Endothelial cell of umbilical vein (primary cell): ENCODE results near the gene HECTD4. TPM values are rescaled to one million over a fixed set of nuclear protein-coding genes. Genes with fewer than 3 reads are reported as not detected.

ENCODE experiments used
- BruUV-seq: library from RNA; stranded (reverse); fragments of 400-500 nt; replicated peaks from 2 replicates; lab custom pipeline; 2021; lab: Mats Ljungman, UMichigan
- CTCF ChIA-PET: fragments of 300-600, 350-600 bp; sonication (Branson Sonifier 250); formaldehyde crosslinking; loops from one replicate; lab custom pipeline; 2021; ENCODE audit warnings: antibody characterized with exemption, inconsistent platforms; lab: Charles Lee
- POLR2A ChIA-PET: fragments of 300-600, 350-600 bp; sonication (Branson Sonifier 250); formaldehyde crosslinking; loops from one replicate; lab custom pipeline; 2021; ENCODE audit warnings: antibody characterized with exemption, inconsistent platforms; lab: Charles Lee
- DNase-seq: peaks from one replicate; pipeline ENCODE4 v3.0.0-alpha.2; 2011; ENCODE audit warnings: low read depth, low spot score
- FAIRE-seq: peaks from 2 replicates; lab custom pipeline; 2011; peaks lifted over from hg19 to GRCh38; lab: Jason Lieb, UNC
- H2AFZ ChIP-seq: 2 replicates; pipeline ENCODE4 v1.6.0; 2012; ENCODE audit warnings: low read depth, low read length, control low read depth, inconsistent platforms
- H3K27ac ChIP-seq: 2 replicates; pipeline ENCODE4 v1.5.1; 2011; ENCODE audit warnings: low read depth, mild to moderate bottlenecking, control low read depth, low read length, moderate library complexity; ENCODE audit not compliant: insufficient read depth
- H3K27me3 ChIP-seq, 2 experiments: 2 replicates each; pipeline versions ENCODE4 v1.6.0 to v1.6.1; 2011; ENCODE audit warnings: low read length in 2 of 2, mixed read lengths in 1 of 2; ENCODE audit not compliant: control insufficient read depth in 2 of 2, insufficient read depth in 2 of 2
- H3K36me3 ChIP-seq, 2 experiments: 2 replicates in 1 of 2; 3 replicates in 1 of 2; pipeline ENCODE4 v1.5.1; 2011; ENCODE audit warnings: low read length in 2 of 2, mild to moderate bottlenecking in 1 of 2, moderate library complexity in 1 of 2; ENCODE audit not compliant: control insufficient read depth in 2 of 2, insufficient read depth in 2 of 2; ENCODE audit errors: extremely low read depth in 1 of 2
- H3K4me1 ChIP-seq: 3 replicates; pipeline ENCODE4 v1.5.1; 2011; ENCODE audit warnings: mild to moderate bottlenecking, low read length; ENCODE audit not compliant: control insufficient read depth, insufficient read depth; ENCODE audit errors: extremely low read depth
- H3K4me2 ChIP-seq: 2 replicates; pipeline ENCODE4 v1.6.1; 2011; ENCODE audit warnings: low read length, control low read depth, mixed read lengths; ENCODE audit not compliant: insufficient read depth
- H3K4me3 ChIP-seq, 3 experiments: fragments of 200-600 bp in 1 of 3; sonication (generic), shearing (Covaris generic) in 1 of 3; replicated peaks in 1 of 3; 2 replicates each; pipeline ENCODE4 v1.5.1; 2011 to 2016; ENCODE audit warnings: control low read depth in 3 of 3, low read length in 3 of 3, mild to moderate bottlenecking in 2 of 3, inconsistent platforms in 1 of 3, low read depth in 1 of 3, moderate library complexity in 1 of 3; ENCODE audit not compliant: insufficient read depth in 1 of 3
- H3K79me2 ChIP-seq: 2 replicates; pipeline ENCODE4 v1.6.0; 2012; ENCODE audit warnings: low read length, inconsistent platforms; ENCODE audit not compliant: control insufficient read depth, insufficient read depth
- H3K9ac ChIP-seq: replicated peaks from 2 replicates; pipeline ENCODE3; 2011; ENCODE audit warnings: low read length, control low read depth; ENCODE audit not compliant: insufficient read depth; ENCODE audit errors: extremely low read depth
- H3K9me1 ChIP-seq: replicated peaks from 3 replicates; pipeline ENCODE4 v1.6.0; 2011; ENCODE audit warnings: mild to moderate bottlenecking, low read length; ENCODE audit not compliant: control insufficient read depth, insufficient read depth; ENCODE audit errors: extremely low read depth
- H3K9me3 ChIP-seq: replicated peaks from 2 replicates; pipeline ENCODE4 v1.5.1; 2012; ENCODE audit warnings: low read length, inconsistent platforms; ENCODE audit not compliant: control insufficient read depth, insufficient read depth
- H4K20me1 ChIP-seq: replicated peaks from 2 replicates; pipeline ENCODE3; 2011; ENCODE audit warnings: mild to moderate bottlenecking, low read length; ENCODE audit not compliant: control insufficient read depth, insufficient read depth; ENCODE audit errors: extremely low read depth
- CTCF ChIP-seq, 2 donors: IDR thresholded peaks; 1 replicate in 1 of 2; 2 replicates in 1 of 2; pipeline ENCODE4 v1.5.1; 2011; ENCODE audit warnings: low read length in 2 of 2, mild to moderate bottlenecking in 2 of 2, moderate library complexity in 2 of 2, control low read depth in 1 of 2, inconsistent platforms in 1 of 2, low read depth in 1 of 2; ENCODE audit not compliant: insufficient read depth in 1 of 2; ENCODE audit errors: extremely low read depth in 1 of 2
- EZH2 ChIP-seq: IDR thresholded peaks from 2 replicates; pipeline ENCODE4 v1.6.1; 2012; ENCODE audit warnings: borderline replicate concordance, low read depth, mild to moderate bottlenecking, moderate library complexity, low read length, inconsistent platforms; ENCODE audit not compliant: severe bottlenecking
- GATA2 ChIP-seq: IDR thresholded peaks from 2 replicates; pipeline ENCODE4 v1.7.0; 2011; ENCODE audit warnings: low read depth, mild to moderate bottlenecking, moderate library complexity, mixed read lengths, low read length; ENCODE audit not compliant: insufficient read length, insufficient read depth
- MAX ChIP-seq: IDR thresholded peaks from 2 replicates; pipeline ENCODE4 v1.6.1; 2011; ENCODE audit not compliant: insufficient read depth, insufficient read length
- POLR2A ChIP-seq: IDR thresholded peaks from 2 replicates; pipeline ENCODE4 v1.6.1; 2012; ENCODE audit warnings: low read depth, mild to moderate bottlenecking, control low read depth, low read length
- dilution Hi-C: fragments of 300-500 bp; cut with MboI; formaldehyde crosslinking; loops from one replicate; pipeline ENCODE4 v1.15.0; 2019; ENCODE audit warnings: low sequenced_read_pairs; ENCODE audit not compliant: extremely low pct_ligation_motif_present
- intact Hi-C: fragments of 100-400 bp; cut with micrococcal nuclease; formaldehyde crosslinking; loops from one replicate; pipeline ENCODE4 v1.10.0; 2022
- polyA plus RNA-seq, 4 experiments: library from polyadenylated mRNA; depleted of rRNA in 3 of 4; stranded (reverse) in 3 of 4; unstranded in 1 of 4; fragments of >200 nt; gene quantifications; 2 replicates each; pipeline versions ENCODE4 v1.2.1 to v1.2.3, GENCODE V29; 2011 to 2012; ENCODE audit warnings: missing spikeins in 1 of 4
- total RNA-seq: library from RNA; stranded (reverse); gene quantifications from 2 replicates; pipeline ENCODE4 v1.2.3, GENCODE V29; 2021

HECTD4 gene
- total and polyA plus RNA-seq, 2 donors (not counting 3 experiments of a cell fraction or from before 2014, with no cell fraction given): 9.7 to 47.7 TPM

GRCh38 chr12:112233242-112233641 is 149.0 kb downstream of the HECTD4 start:
- POLR2A ChIA-PET: no interaction called here

More at GRCh38 chr12:112233242-112233641, 149.0 kb downstream of the HECTD4 start:
- Histone ChIP-seq H3K9me1 (no peaks in the 10 kb centered on the region), H3K79me2 (no peaks in the 10 kb centered on the region), H2AFZ (no peak overlapping the region), H3K9ac (no peak overlapping the region), H3K4me3 (no peak overlapping the region), H3K4me1 (no peaks in the 10 kb centered on the region), H3K27ac (no peak overlapping the region), H3K27me3 (no peaks in the 10 kb centered on the region), H3K9me3 (no peaks in the 10 kb centered on the region), H4K20me1 (no peaks in the 10 kb centered on the region), H3K4me2 (no peak overlapping the region), H3K36me3 (peaks cover 8 to 27% of the 10 kb centered on the region in 2 experiments)
- no peak for TF ChIP-seq MAX
- no peak for TF ChIP-seq EZH2
- no peak for TF ChIP-seq GATA2
- TF ChIP-seq CTCF (IDR thresholded peaks at IDR 0.05; ENCODE audit: extremely low read depth in 1 of 2, insufficient read depth in 1 of 2, low read depth in 1 of 2, low read length in 2 of 2): no peak
- no peak for TF ChIP-seq POLR2A
- dilution Hi-C loops (no loop called here), intact Hi-C loops (no loop called here)
- DNase-seq (no peak), FAIRE-seq (no peak)
- BruUV-seq: no TSS peak
- CTCF ChIA-PET: no interaction called here
